Endodermal cell (in vitro differentiated cells): ENCODE results near the gene CCDC106. TPM values are rescaled to one million over a fixed set of nuclear protein-coding genes. Genes with fewer than 3 reads are reported as not detected.

Source experiments
- DNase-seq: peaks from one replicate; pipeline ENCODE4 v3.0.0-alpha.2; 2017
- H3K27ac ChIP-seq: 2 replicates; pipeline ENCODE4 v1.5.1; 2013; ENCODE audit warnings: mild to moderate bottlenecking, low read depth, low read length, moderate library complexity
- H3K27me3 ChIP-seq: 2 replicates; pipeline ENCODE4 v1.6.1; 2013; ENCODE audit warnings: mild to moderate bottlenecking, low read length, moderate library complexity; ENCODE audit not compliant: insufficient read depth, control insufficient read depth, poor library complexity, severe bottlenecking
- H3K36me3 ChIP-seq: 2 replicates; pipeline ENCODE4 v1.7.0; 2013; ENCODE audit warnings: mild to moderate bottlenecking, low read length, moderate library complexity; ENCODE audit not compliant: control insufficient read depth, insufficient read depth
- H3K4me1 ChIP-seq: one replicate; pipeline ENCODE4 v1.7.0; 2013; ENCODE audit warnings: low read length; ENCODE audit not compliant: control insufficient read depth, insufficient read depth
- H3K4me3 ChIP-seq: 2 replicates; pipeline ENCODE4 v1.5.1; 2013; ENCODE audit warnings: mild to moderate bottlenecking, low read length, moderate library complexity
- H3K9ac ChIP-seq: 2 replicates; pipeline ENCODE4 v1.6.1; 2013; ENCODE audit warnings: mild to moderate bottlenecking, low read length, moderate library complexity; ENCODE audit not compliant: poor library complexity, severe bottlenecking; ENCODE audit errors: extremely low read depth
- H3K9me3 ChIP-seq: 2 replicates; pipeline ENCODE4 v1.6.1; 2013; ENCODE audit warnings: mild to moderate bottlenecking, low read length, moderate library complexity; ENCODE audit not compliant: control insufficient read depth
- H3K27ac Mint-ChIP-seq: 2 replicates; pipeline ENCODE4 v1.8.0; 2020; ENCODE audit warnings: mixed read lengths
- H3K27me3 Mint-ChIP-seq: 2 replicates; pipeline ENCODE4 v1.8.0; 2021; ENCODE audit warnings: mild to moderate bottlenecking, mixed read lengths; ENCODE audit not compliant: insufficient read depth
- H3K36me3 Mint-ChIP-seq: 2 replicates; pipeline ENCODE4 v1.8.0; 2020; ENCODE audit warnings: low read depth, mixed read lengths
- H3K4me1 Mint-ChIP-seq: 2 replicates; pipeline ENCODE4 v1.8.0; 2020; ENCODE audit warnings: mixed read lengths
- H3K4me3 Mint-ChIP-seq: 2 replicates; pipeline ENCODE4 v1.8.0; 2020; ENCODE audit warnings: mild to moderate bottlenecking, moderate library complexity, mixed read lengths
- H3K9me3 Mint-ChIP-seq: 2 replicates; pipeline ENCODE4 v1.8.0; 2020; ENCODE audit warnings: mild to moderate bottlenecking, mixed read lengths
- WGBS, 2 experiments: methylation state at CpG; one replicate each; pipeline versions ENCODE4 v1.1.5 to v1.1.7; 2013; ENCODE audit warnings: missing lambda C conversion rate in 2 of 2, mixed read lengths in 1 of 2; ENCODE audit not compliant: insufficient coverage in 1 of 2, insufficient read length in 1 of 2; 5-methylcytosine and 5-hydroxymethylcytosine counted together
- total RNA-seq, 2 donors: library from RNA; stranded (reverse); fragmentation: NEBNext Ultra II Directional in 1 of 2; extraction: Animal tissue kit (Norgen Biotek cat#: 25700) in 1 of 2; gene quantifications; 2 replicates in 1 of 2; 3 replicates in 1 of 2; pipeline ENCODE4 v1.2.1, GENCODE V29; 2021
- TF ChIP-seq, protein P1 (sequence below): fragments of 200-600 bp; sonication (generic); conservative IDR thresholded peaks from 2 replicates; pipeline ENCODE4 v1.5.0; 2021; ENCODE audit warnings: antibody characterized with exemption, mild to moderate bottlenecking

Gene CCDC106
- total RNA-seq, 2 donors from 2014 or later: 18.0 to 24.9 TPM

DNA sequence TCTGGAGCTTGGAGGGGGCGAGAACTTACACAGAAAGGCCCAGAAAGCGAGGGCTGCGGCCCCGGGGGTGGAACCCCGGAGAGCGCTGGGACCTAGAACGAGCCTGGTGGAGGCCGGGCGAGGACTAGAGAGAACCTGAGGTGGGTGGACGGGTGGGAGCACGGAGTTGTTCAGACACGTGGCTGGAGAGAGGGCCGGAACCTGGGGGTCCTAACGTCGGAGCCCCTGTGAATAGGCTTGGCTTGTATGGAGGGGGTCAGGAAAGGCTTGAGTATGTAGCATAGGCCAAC is 4.2 kb upstream of the CCDC106 start:
- no peak overlapping the region for H3K27ac ChIP-seq
- peaks cover 19% of the 10 kb centered on the region for H3K4me1 Mint-ChIP-seq
- H3K27ac Mint-ChIP-seq: peak overlapping the region; percentile 82

DNA sequence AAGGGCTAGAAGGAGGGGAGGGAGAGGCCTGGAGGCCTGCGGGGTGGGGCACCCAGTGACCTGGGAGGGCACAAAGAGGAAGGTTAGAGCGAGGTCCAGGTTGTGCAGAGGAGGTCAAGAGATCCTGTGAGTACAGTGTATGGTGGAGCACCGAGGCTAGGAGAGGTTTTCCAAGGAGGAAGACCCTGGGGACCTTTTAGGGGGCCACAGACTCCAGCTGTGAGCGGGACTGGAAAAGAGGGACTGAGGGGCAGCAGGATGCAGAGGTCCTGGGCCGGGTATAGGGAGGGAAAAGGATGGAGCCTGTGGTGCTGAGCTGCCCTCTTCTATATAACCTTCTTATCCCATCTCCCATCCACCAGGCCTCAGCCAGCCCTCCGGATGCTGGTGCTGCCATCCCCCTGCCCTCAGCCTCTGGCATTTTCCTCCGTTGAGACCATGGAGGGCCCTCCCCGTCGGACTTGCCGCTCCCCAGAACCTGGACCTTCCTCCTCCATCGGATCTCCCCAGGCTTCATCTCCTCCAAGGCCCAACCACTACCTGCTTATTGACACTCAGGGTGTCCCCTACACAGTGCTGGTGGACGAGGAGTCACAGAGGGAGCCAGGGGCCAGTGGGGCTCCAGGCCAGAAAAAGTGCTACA is 3.7 kb upstream of the CCDC106 start:
- TF ChIP-seq, protein P1, sequence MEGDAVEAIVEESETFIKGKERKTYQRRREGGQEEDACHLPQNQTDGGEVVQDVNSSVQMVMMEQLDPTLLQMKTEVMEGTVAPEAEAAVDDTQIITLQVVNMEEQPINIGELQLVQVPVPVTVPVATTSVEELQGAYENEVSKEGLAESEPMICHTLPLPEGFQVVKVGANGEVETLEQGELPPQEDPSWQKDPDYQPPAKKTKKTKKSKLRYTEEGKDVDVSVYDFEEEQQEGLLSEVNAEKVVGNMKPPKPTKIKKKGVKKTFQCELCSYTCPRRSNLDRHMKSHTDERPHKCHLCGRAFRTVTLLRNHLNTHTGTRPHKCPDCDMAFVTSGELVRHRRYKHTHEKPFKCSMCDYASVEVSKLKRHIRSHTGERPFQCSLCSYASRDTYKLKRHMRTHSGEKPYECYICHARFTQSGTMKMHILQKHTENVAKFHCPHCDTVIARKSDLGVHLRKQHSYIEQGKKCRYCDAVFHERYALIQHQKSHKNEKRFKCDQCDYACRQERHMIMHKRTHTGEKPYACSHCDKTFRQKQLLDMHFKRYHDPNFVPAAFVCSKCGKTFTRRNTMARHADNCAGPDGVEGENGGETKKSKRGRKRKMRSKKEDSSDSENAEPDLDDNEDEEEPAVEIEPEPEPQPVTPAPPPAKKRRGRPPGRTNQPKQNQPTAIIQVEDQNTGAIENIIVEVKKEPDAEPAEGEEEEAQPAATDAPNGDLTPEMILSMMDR: no peak
- no peak overlapping the region for H3K27ac ChIP-seq
- no peaks in the 10 kb centered on the region for H3K27me3 ChIP-seq
- peak overlapping the region; percentile 90 for H3K4me3 Mint-ChIP-seq
- no peaks in the 10 kb centered on the region for H3K9me3 ChIP-seq
- no peaks in the 10 kb centered on the region for H3K27me3 Mint-ChIP-seq
- peaks cover 19% of the 10 kb centered on the region for H3K4me1 Mint-ChIP-seq
- peaks cover 18% of the 10 kb centered on the region for H3K36me3 Mint-ChIP-seq
- no peaks in the 10 kb centered on the region for H3K9me3 Mint-ChIP-seq
- no peak for DNase-seq
- H3K36me3 ChIP-seq: peaks cover 10% of the 10 kb centered on the region
- 58 to 61% methylated on average over 6 to 11 of the region's 12 CpGs for WGBS, 2 experiments
- H3K9ac ChIP-seq: peak overlapping the region; percentile 63
- H3K4me1 ChIP-seq: peaks cover 13% of the 10 kb centered on the region
- peak overlapping the region; percentile 82 for H3K27ac Mint-ChIP-seq
- H3K4me3 ChIP-seq: peak overlapping the region; percentile 92

More for the DNA sequence above, 4.2 kb upstream of the CCDC106 start:
- peak overlapping the region; percentile 90 for H3K4me3 Mint-ChIP-seq
- peaks cover 22% of the 10 kb centered on the region for H3K36me3 Mint-ChIP-seq
- TF ChIP-seq, protein P1: no peak
- peaks cover 10% of the 10 kb centered on the region for H3K36me3 ChIP-seq
- no peak for DNase-seq
- peak overlapping the region; percentile 63 for H3K9ac ChIP-seq
- 0 to 1% methylated on average over 6 to 15 of the region's 15 CpGs for WGBS, 2 experiments
- no peaks in the 10 kb centered on the region for H3K27me3 ChIP-seq
- peaks cover 3% of the 10 kb centered on the region for H3K9me3 Mint-ChIP-seq
- H3K27me3 Mint-ChIP-seq: no peaks in the 10 kb centered on the region
- peaks cover 13% of the 10 kb centered on the region for H3K4me1 ChIP-seq
- peak overlapping the region; percentile 92 for H3K4me3 ChIP-seq
- no peaks in the 10 kb centered on the region for H3K9me3 ChIP-seq

DNA sequence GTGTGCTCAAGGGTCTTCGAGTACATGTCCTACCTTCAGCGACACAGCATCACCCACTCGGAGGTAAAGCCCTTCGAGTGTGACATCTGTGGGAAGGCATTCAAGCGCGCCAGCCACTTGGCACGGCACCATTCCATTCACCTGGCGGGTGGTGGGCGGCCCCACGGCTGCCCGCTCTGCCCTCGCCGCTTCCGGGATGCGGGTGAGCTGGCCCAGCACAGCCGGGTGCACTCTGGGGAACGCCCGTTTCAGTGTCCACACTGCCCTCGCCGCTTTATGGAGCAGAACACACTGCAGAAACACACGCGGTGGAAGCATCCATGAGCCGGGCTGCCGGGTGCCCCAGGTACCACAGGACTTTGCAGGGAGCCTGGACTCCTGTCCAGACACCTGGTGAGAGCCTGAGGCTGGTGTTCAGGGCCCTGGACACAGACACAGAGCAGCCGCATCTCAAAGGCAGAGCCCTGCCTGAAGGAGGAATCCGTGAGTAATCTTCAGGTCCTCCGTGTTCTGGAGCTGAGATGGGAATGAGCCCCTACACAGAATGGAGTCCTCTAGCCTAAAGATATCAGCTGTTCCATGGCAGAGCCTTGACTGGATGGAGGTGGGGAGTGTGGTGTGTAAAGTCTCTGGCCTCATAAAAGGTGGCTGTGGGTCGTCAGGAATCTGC is 3.0 kb upstream of the CCDC106 start:
- no peaks in the 10 kb centered on the region for H3K9me3 Mint-ChIP-seq
- H3K4me1 ChIP-seq: peaks cover 13% of the 10 kb centered on the region
- no peaks in the 10 kb centered on the region for H3K27me3 Mint-ChIP-seq
- no peaks in the 10 kb centered on the region for H3K9me3 ChIP-seq
- 96% methylated on average over 25 to 28 of the region's 28 CpGs for WGBS, 2 experiments
- no peak for DNase-seq
- peak overlapping the region; percentile 92 for H3K4me3 ChIP-seq
- H3K36me3 ChIP-seq: peaks cover 10% of the 10 kb centered on the region
- peaks cover 18% of the 10 kb centered on the region for H3K36me3 Mint-ChIP-seq
- TF ChIP-seq, protein P1: no peak
- H3K4me3 Mint-ChIP-seq: peak overlapping the region; percentile 90
- H3K27me3 ChIP-seq: no peaks in the 10 kb centered on the region
- H3K27ac ChIP-seq: no peak overlapping the region
- peaks cover 19% of the 10 kb centered on the region for H3K4me1 Mint-ChIP-seq
- H3K27ac Mint-ChIP-seq: no peak overlapping the region
- no peak overlapping the region for H3K9ac ChIP-seq
